Spleen (tissue), 7 donors: Measurements from ENCODE around the gene ZMPSTE24.

Experiments used
- CTCF ChIP-seq, 11 experiments: fragments of 200-600 bp in 7 of 11; fragments of 450-650 bp in 4 of 11; sonication (generic) in 4 of 11; IDR thresholded peaks in 8 of 11; conservative IDR thresholded peaks in 3 of 11; 1 replicate in 7 of 11; 2 replicates in 4 of 11; pipeline versions ENCODE4 v1.4.0 to v1.8.0; 2016 to 2021; ENCODE audit warnings: antibody characterized with exemption in 11 of 11, inconsistent platforms in 4 of 11, mild to moderate bottlenecking in 1 of 11
- POLR2A ChIP-seq, 3 donors: fragments of 450-650 bp; IDR thresholded peaks; one replicate each; pipeline ENCODE4 v1.5.1; 2017; ENCODE audit warnings: antibody characterized with exemption in 3 of 3, mild to moderate bottlenecking in 1 of 3
- POLR2AphosphoS5 ChIP-seq, 3 donors: sonication (generic); formaldehyde crosslinking; IDR thresholded peaks; one replicate each; pipeline ENCODE4 v1.5.1; 2017; ENCODE audit warnings: antibody characterized with exemption in 3 of 3
- donor health status: DM: no; HTN: no; CAD: no; lungs with moderate emphysema.
- donor health status: DM: no; HTN: no; CAD: no.
- donor health status: DM: no; HTN: no; CAD: no.

- TF ChIP-seq CTCF (IDR thresholded peaks at IDR 0.05 in 8 of 11, conservative IDR thresholded peaks at IDR 0.05 in 3 of 11) (no peak), POLR2A (IDR thresholded peaks at IDR 0.05) (no peak), POLR2AphosphoS5 (IDR thresholded peaks at IDR 0.05) (no peak)
Observed at GRCh38 chr1:40332695-40333094, 74.7 kb downstream of the ZMPSTE24 start.
